GM19328 (cell line): ENCODE data around the gene ZNF497.
A peak's percentile ranks its signal among the peaks of the same experiment; 100 is the strongest.
"Not testable (repeated sequence)": the region's sequence is repeated elsewhere in the genome, so short reads cannot be mapped to it uniquely, and the experiment has no call there.

Experiments used
- ATAC-seq: cut with Tn5 transposase; IDR thresholded peaks from one replicate; pipeline ENCODE4 v1.9.1; 2021; ENCODE audit warnings: mild to moderate bottlenecking, moderate library complexity; ENCODE audit not compliant: unreplicated experiment

The ZNF497 gene

DNA sequence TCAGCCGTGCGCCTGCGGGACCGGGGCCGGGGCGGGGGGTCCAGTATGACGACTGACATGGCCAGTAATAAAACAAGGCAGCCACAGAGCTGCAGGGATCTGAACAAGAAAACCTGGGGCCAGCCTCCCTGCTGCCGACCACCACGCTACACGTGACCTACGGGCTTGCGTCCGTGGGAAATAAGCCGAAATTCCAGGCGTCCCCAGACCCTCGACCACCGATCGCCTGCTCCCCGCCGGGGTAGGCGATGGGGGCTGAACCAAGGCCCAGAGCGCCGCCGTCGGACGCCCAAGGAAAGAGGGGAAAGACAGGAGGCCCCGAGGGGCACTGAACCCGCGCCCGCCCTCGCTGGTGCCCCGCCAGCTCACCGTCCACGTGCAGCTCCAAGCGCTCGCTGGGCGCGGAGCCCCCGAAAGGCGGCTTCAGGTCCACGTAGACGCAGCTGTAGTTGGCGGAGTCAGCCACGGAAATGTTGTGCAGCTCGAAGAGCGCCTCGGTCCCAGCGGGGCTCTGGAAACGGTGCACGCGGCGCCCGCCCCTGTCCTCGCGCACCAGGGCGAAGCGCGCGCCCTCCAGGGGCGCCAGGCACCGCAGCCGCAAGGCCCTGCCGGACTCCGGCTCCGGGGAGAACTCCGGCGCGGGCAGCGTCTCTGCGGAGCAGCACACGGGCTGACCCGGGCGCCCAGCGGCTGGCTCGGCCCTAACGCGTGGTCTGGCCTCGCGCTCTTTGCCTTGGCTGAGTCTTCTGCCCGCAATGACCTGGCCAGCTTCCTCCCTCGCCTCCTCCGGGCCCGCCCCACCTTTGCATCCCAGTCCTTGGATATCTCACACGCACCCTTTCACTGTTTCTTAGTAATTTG is 12.3 kb downstream of the ZNF497 start:
- ATAC-seq: no peak

DNA sequence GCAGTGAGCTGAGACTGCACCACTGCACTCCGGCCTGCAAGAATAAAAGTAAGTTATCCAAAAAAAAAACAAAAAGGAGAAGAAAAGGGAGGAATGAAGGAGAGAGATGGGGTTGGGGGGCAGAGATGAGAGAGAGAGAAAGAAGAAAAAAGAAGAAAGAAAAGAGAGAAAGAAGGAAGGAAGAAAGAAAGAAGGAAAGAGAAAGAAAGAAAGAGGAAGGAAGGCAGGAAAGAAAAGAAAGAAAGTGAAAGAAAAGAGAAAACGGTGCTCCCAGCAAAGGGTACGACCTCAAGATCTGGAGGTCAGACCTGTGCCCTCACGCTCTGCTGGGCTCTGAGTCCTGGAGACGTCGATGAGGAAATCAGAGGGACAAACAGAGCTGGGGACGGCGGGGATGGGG is 13.0 kb downstream of the ZNF497 start:
- no peak for ATAC-seq

GRCh38 chr19:58348080-58348479 is 14.5 kb downstream of the ZNF497 start:
- not testable (repeated sequence) for ATAC-seq

GRCh38 chr19:58346961-58347929 is 15.3 kb downstream of the ZNF497 start:
- peak; percentile 82 for ATAC-seq

- ATAC-seq: no peak
Observed at GRCh38 chr19:58345558-58345957, 17.0 kb downstream of the ZNF497 start.

GRCh38 chr19:58338825-58339558 is 23.6 kb downstream of the ZNF497 start:
- no peak for ATAC-seq

DNA sequence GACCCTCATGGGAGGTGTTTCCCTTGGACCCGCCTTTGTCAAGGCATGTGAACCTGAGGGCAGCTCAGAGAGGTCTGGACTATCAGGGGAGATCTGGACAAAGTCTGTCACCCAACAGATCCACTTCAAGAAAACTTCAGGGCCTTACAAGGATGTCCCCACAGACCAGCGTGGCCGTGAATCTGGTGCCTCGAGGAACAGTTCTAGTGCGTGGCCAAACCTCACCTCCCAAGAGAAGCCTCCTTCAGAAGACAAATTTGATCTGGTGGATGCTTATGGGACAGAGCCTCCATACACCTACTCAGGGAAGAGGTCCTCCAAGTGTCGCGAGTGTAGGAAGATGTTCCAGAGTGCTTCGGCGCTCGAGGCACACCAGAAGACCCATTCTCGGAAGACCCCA is 24.2 kb downstream of the ZNF497 start:
- no peak for ATAC-seq

GRCh38 chr19:58336820-58337219 is 25.7 kb downstream of the ZNF497 start:
- ATAC-seq: no peak

DNA sequence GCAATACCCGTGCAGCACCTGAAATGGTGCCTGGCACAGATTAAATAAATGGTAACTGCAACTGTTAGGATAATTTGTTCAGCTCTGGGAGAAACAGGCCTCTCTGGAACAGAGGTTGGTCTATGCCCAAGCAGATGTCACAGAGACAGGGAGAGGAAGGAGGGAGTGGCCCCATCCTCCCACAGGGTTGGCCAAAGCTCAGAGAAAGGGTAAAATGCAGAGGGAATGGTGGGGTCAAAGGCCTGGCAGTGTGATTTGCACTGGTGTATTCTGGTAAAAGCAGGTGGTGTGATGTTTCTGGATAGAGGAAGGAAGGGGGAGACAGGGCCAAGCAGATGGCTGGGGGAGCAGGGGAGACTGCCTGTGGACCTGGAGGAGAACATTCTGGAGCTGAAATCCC is 26.3 kb downstream of the ZNF497 start:
- no peak for ATAC-seq

GRCh38 chr19:58335630-58336029 is 26.9 kb downstream of the ZNF497 start:
- ATAC-seq: no peak

DNA sequence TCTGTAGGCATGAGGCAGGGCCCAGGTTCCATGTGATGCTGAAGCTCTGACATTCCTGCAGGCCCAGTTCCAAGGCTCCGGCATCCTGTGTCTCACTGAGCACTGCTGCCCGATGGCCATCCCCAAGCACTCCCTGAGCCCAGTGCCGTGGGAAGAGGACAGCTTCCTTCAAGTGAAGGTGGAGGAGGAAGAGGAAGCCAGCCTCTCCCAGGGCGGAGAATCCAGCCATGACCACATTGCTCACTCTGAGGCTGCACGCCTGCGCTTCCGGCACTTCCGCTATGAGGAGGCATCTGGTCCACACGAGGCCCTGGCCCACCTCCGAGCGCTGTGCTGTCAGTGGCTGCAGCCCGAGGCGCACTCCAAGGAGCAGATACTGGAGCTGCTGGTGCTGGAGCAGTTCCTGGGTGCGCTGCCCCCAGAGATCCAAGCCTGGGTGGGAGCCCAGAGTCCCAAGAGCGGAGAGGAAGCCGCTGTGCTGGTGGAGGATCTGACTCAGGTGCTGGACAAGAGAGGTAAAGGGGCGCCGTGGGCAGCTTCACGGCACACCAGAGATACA is 27.8 kb downstream of the ZNF497 start:
- ATAC-seq: no peak

DNA sequence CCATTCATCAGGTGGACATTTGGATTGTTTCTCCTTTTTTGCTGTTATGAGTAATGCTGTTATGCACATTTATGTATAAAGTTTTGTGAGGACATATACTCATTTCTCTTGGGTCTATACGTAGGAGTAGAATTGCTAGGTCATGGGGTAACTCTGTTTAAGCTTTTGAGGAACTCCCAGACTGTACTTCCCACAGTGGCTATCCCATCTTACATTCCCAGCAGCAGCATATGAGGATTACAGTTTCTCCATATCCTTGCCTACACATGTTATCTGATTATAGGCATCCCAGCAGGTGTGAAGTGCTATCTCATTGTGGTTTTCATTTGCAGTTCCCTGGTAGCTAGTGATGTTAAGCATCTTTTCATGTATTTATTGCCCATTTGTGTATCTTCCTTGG is 29.9 kb downstream of the ZNF497 start:
- ATAC-seq: no peak

GRCh38 chr19:58330458-58330857 is 32.1 kb downstream of the ZNF497 start:
- ATAC-seq: no peak

GRCh38 chr19:58328999-58329398 is 33.6 kb downstream of the ZNF497 start:
- ATAC-seq: no peak

DNA sequence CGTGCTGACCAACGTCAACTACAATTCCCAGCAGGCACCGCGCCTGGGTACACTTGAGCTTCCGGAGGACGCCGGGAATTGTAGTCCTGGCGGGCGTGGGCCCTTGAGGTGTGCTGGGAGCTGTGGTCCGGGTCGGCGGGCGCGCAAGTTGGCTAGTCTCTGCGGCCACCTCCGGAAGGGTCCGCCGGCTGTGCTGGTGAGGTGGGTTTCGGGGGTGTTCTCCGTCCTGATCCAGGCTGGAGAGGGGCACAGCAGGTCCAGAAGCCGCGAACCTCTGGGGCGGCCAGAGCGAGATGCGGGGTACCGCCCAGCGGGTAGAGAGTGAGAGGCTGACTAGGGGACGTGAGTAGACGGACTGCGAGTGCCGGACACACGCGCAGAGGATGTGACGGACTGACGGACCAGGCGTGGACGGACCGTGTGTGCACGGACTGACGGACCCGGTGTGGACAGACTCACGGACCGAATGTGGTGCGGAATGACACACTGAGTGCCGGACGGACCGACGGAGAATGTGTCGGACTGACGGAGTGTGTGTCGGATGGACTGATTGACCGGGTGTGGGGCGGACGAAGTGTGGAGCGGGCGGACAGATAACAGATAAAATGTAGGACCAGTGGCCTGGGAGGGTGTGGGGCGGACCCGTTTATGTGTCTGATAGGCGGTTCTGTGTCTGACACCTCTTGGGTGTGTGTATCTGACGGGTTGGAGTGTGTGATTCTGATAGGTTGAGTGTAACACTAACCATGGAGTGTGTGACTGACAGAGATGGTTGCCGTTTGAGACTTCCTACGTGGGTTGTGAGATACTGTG is 35.4 kb downstream of the ZNF497 start, which contains the start of gene ZSCAN22:
TSS of gene ZSCAN22 (plus strand) at position 81 of the 813 bp plus-strand sequence. CDS start 7,809 bp downstream, outside the sequence.
- ATAC-seq: peak; percentile 73

DNA sequence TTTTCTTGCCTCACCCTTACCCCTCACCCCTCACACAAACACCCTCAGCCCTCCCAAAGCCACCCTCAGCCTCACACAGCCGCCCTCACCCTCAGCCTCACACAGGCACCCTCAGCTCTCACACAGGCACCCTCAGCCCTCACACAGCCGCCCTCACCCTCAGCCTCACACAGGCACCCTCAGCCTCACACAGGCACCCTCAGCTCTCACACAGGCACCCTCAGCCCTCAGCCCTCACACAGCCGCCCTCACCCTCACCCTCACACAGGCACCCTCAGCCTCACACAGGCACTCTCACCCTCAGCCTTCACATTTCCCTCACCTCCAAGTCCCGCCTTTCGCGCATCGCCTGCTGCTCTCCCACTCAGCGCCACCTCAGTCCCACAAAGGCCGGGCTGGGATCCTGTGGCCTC is 36.0 kb downstream of the ZNF497 start:
- ATAC-seq: no peak

- ATAC-seq: no peak
Observed at GRCh38 chr19:58325311-58326022, 37.1 kb downstream of the ZNF497 start.

- no peak for ATAC-seq
Observed at GRCh38 chr19:58319241-58319640, 43.3 kb downstream of the ZNF497 start.

GRCh38 chr19:58318297-58318696 is 44.3 kb downstream of the ZNF497 start:
- no peak for ATAC-seq
